Measurements from ENCODE around the gene RUFY3. TPM values are rescaled to one million over a fixed set of nuclear protein-coding genes. Genes with fewer than 3 reads are reported as not detected.

The RUFY3 gene
- total and polyA plus RNA-seq, 3 donors from 2014 or later = 84.7 to 247 (median 220) TPM

GRCh38 chr4:70816894-70817293, 95.1 kb downstream of the RUFY3 start:
- Histone ChIP-seq H3K27me3 (no peaks in the 10 kb centered on the region), H3K4me3 (no peak overlapping the region), H3K36me3 (ENCODE audit: low read depth, missing control alignments) (no peaks in the 10 kb centered on the region), H3K4me1 (no peaks in the 10 kb centered on the region), H3K9me3 (no peaks in the 10 kb centered on the region), H3K27ac (no peak overlapping the region)
- no peak for TF ChIP-seq CTCF (IDR thresholded peaks at IDR 0.05)
- no peak for TF ChIP-seq POLR2A (IDR thresholded peaks at IDR 0.05)
- WGBS, 2 donors = 42 to 45% methylated on average over 2 of the region's 2 CpGs
- no peak for DNase-seq
- intact Hi-C loops (cut with DNase I; ENCODE audit: low total_unique reads) = no loop called here

DNA sequence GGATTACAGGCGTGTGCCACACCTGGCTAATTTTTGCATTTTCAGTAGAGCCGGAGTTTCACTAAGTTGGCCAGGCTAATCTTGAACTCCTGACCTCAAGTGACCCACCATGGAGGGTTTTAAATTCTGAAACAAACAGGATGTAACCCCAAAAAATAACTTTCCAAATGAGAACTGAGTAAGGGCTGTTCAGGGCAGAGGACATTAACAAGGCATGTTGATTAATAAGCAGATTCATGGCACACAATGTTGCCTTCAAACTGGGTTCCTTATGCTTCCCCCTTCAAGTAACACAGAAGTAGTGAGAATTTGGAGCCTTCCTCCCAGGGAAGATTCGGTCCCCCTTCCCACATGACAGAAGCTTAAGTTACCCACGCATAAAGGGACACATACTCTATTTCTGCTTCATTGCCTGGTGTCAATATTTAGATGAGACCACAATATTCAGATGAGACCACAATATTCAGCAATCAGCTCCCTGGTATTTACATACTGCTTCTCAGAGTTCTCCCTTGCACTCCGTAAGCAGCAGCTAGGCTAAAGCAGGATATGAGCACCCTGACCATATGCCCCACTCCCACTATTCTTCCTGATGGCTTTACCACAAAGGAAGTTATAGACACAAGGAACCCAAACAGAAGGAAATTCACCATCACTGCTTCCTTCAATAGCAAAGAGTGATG, 96.5 kb downstream of the RUFY3 start:
- Histone ChIP-seq H3K27me3 (no peaks in the 10 kb centered on the region), H3K9me3 (no peaks in the 10 kb centered on the region), H3K4me3 (no peak overlapping the region), H3K36me3 (ENCODE audit: low read depth, missing control alignments) (no peaks in the 10 kb centered on the region), H3K4me1 (no peaks in the 10 kb centered on the region), H3K27ac (no peak overlapping the region)
- intact Hi-C loops (cut with DNase I; ENCODE audit: low total_unique reads) = no loop called here
- 86 to 92% methylated on average over 5 of the region's 5 CpGs for WGBS, 2 donors
- DNase-seq = no peak
- TF ChIP-seq POLR2A (IDR thresholded peaks at IDR 0.05) (no peak), CTCF (IDR thresholded peaks at IDR 0.05) (no peak)

- no peak for TF ChIP-seq CTCF (IDR thresholded peaks at IDR 0.05)
- no peak for TF ChIP-seq POLR2A (IDR thresholded peaks at IDR 0.05)
- intact Hi-C loops (cut with DNase I; ENCODE audit: low total_unique reads) = no loop called here
- no peaks in the 10 kb centered on the region for H3K9me3 ChIP-seq
- WGBS, 2 donors = 87 to 93% methylated on average over 3 of the region's 3 CpGs
- no peaks in the 10 kb centered on the region for H3K4me1 ChIP-seq
- H3K27me3 ChIP-seq = no peaks in the 10 kb centered on the region
- H3K36me3 ChIP-seq (ENCODE audit: low read depth, missing control alignments) = no peaks in the 10 kb centered on the region
- no peak overlapping the region for H3K27ac ChIP-seq
- DNase-seq = no peak
- H3K4me3 ChIP-seq = no peak overlapping the region
Measured at GRCh38 chr4:70818921-70819320, 97.2 kb downstream of the RUFY3 start.

DNA sequence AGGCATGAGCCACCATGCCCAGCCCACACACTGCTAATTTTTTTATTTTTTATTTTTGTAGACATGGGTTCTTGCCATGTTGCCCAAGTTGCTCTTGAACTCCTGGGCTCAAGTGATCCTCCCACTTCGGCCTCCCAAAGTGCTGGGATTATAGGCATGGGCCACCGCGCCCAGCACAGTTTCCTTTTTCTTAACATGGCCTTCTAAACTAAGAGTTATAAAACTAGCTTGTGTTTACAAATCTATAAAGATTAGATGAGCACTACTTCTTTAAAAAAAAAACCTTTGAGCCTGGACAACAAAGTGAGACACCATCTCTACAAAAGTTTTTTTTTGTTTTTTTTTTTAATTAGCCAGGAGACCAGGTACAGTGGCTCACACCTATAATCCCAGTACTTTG, 107.3 kb downstream of the RUFY3 start:
- no peaks in the 10 kb centered on the region for H3K36me3 ChIP-seq (ENCODE audit: low read depth, missing control alignments)
- H3K9me3 ChIP-seq = no peaks in the 10 kb centered on the region
- TF ChIP-seq POLR2A (IDR thresholded peaks at IDR 0.05) = no peak
- no peak for TF ChIP-seq CTCF (IDR thresholded peaks at IDR 0.05)
- H3K4me3 ChIP-seq = no peak overlapping the region
- WGBS, 2 donors = 95 to 97% methylated on average over 3 of the region's 3 CpGs
- no peaks in the 10 kb centered on the region for H3K4me1 ChIP-seq
- no peaks in the 10 kb centered on the region for H3K27me3 ChIP-seq
- no peak overlapping the region for H3K27ac ChIP-seq
- DNase-seq = no peak
- intact Hi-C loops (cut with DNase I; ENCODE audit: low total_unique reads) = no loop called here

- intact Hi-C loops (cut with DNase I; ENCODE audit: low total_unique reads) = no loop called here
- no peak for DNase-seq
- TF ChIP-seq CTCF (IDR thresholded peaks at IDR 0.05) (no peak), POLR2A (IDR thresholded peaks at IDR 0.05) (no peak)
Measured at GRCh38 chr4:70829492-70829891, 107.7 kb downstream of the RUFY3 start.

More at GRCh38 chr4:70829492-70829891, 107.7 kb downstream of the RUFY3 start:
- no peaks in the 10 kb centered on the region for H3K9me3 ChIP-seq
- H3K27me3 ChIP-seq = no peaks in the 10 kb centered on the region
- WGBS, 2 donors = 82 to 100% methylated on average over 1 of the region's 1 CpG
- no peak overlapping the region for H3K4me3 ChIP-seq
- no peak overlapping the region for H3K27ac ChIP-seq
- no peaks in the 10 kb centered on the region for H3K36me3 ChIP-seq (ENCODE audit: low read depth, missing control alignments)
- no peaks in the 10 kb centered on the region for H3K4me1 ChIP-seq

All from testis (tissue), 3 donors.